GM18499 (cell line): Measurements from ENCODE around the gene AKT3.

Experiments used
- ATAC-seq: cut with Tn5 transposase; IDR thresholded peaks from one replicate; pipeline ENCODE4 v1.9.1; 2021; ENCODE audit warnings: moderate number of reproducible peaks; ENCODE audit not compliant: insufficient read depth, unreplicated experiment

AKT3 gene

GRCh38 chr1:243738020-243738419 lies 112.0 kb downstream of the AKT3 start:
- no peak for ATAC-seq

- ATAC-seq: peak; percentile 52
These were observed 114.6 kb downstream of the AKT3 start for GRCh38 chr1:243735457-243735856.

- no peak for ATAC-seq
These were observed 115.7 kb downstream of the AKT3 start for GRCh38 chr1:243734308-243734695.

GRCh38 chr1:243733670-243734307 lies 116.3 kb downstream of the AKT3 start:
- ATAC-seq: no peak

GRCh38 chr1:243732637-243733036 lies 117.4 kb downstream of the AKT3 start:
- ATAC-seq: no peak

GRCh38 chr1:243731974-243732625 lies 117.9 kb downstream of the AKT3 start:
- ATAC-seq: no peak

- no peak for ATAC-seq
These were observed 118.6 kb downstream of the AKT3 start for GRCh38 chr1:243731301-243731891.

GRCh38 chr1:243730487-243731150 lies 119.4 kb downstream of the AKT3 start:
- ATAC-seq: no peak

- no peak for ATAC-seq
These were observed 120.1 kb downstream of the AKT3 start for GRCh38 chr1:243729956-243730355.

GRCh38 chr1:243727503-243728203 lies 122.4 kb downstream of the AKT3 start:
- ATAC-seq: peak; percentile 73

- peak; percentile 4 for ATAC-seq
These were observed 123.1 kb downstream of the AKT3 start for GRCh38 chr1:243726806-243727502.

GRCh38 chr1:243725846-243726245 lies 124.2 kb downstream of the AKT3 start:
- no peak for ATAC-seq

GRCh38 chr1:243725075-243725474 lies 125.0 kb downstream of the AKT3 start:
- no peak for ATAC-seq

- ATAC-seq: no peak
These were observed 126.5 kb downstream of the AKT3 start for GRCh38 chr1:243723458-243724043.

GRCh38 chr1:243723050-243723449 lies 127.0 kb downstream of the AKT3 start:
- no peak for ATAC-seq

- ATAC-seq: no peak
These were observed 130.6 kb downstream of the AKT3 start for GRCh38 chr1:243719476-243719875.

GRCh38 chr1:243718893-243719292 lies 131.2 kb downstream of the AKT3 start:
- ATAC-seq: no peak

GRCh38 chr1:243718022-243718421 lies 132.0 kb downstream of the AKT3 start:
- ATAC-seq: no peak

GRCh38 chr1:243716906-243717305 lies 133.1 kb downstream of the AKT3 start:
- no peak for ATAC-seq

GRCh38 chr1:243715285-243715684 lies 134.8 kb downstream of the AKT3 start:
- ATAC-seq: no peak
